Activated naive CD8-positive, alpha-beta T cell treated with anti-CD3 and anti-CD28 coated beads, Interleukin-2, amount 50 U/mL, for 24 hours (primary cell): ENCODE data around the gene ZNF587.
"Not testable (repeated sequence)": the region's sequence is repeated elsewhere in the genome, so short reads cannot be mapped to it uniquely, and the experiment has no call there.

Source experiments
- ATAC-seq: fragments of 150-1000 bp; cut with Tn5 transposase; one replicate; pipeline ENCODE4 v1.10.0; 2021
- DNase-seq: peaks from one replicate; pipeline ENCODE4 v3.0.0; 2021
- H3K27ac Mint-ChIP-seq: one replicate; pipeline ENCODE4 v1.8.0; 2021; ENCODE audit warnings: mild to moderate bottlenecking, mixed read lengths
- H3K27me3 Mint-ChIP-seq: one replicate; pipeline ENCODE4 v1.8.0; 2021; ENCODE audit warnings: mixed read lengths
- H3K36me3 Mint-ChIP-seq: one replicate; pipeline ENCODE4 v1.8.0; 2021; ENCODE audit warnings: low read depth, mixed read lengths
- H3K4me1 Mint-ChIP-seq: one replicate; pipeline ENCODE4 v1.8.0; 2021; ENCODE audit warnings: mixed read lengths
- H3K4me3 Mint-ChIP-seq: one replicate; pipeline ENCODE4 v1.8.0; 2021; ENCODE audit warnings: mild to moderate bottlenecking, moderate library complexity, mixed read lengths
- H3K9me3 Mint-ChIP-seq: one replicate; pipeline ENCODE4 v1.8.0; 2021; ENCODE audit warnings: mixed read lengths

Gene ZNF587

GRCh38 chr19:57849666-57850473 is at the start of gene ZNF587:
TSS of gene ZNF587 (plus strand) at chr19:57849859. CDS start at chr19:57850039, 180 bp downstream.
- H3K27me3 Mint-ChIP-seq, H3K9me3 Mint-ChIP-seq: not testable (repeated sequence)
- H3K36me3 Mint-ChIP-seq, result peaks cover 61% of the 10 kb centered on the region
- peak within 1 kb of the TSS; percentile 92 for H3K4me3 Mint-ChIP-seq
- DNase-seq, result peak; percentile 78
- peak; percentile 99 for ATAC-seq
- H3K4me1 Mint-ChIP-seq, result peaks cover 19% of the 10 kb centered on the region
- peak within 1 kb of the TSS; percentile 89 for H3K27ac Mint-ChIP-seq

GRCh38 chr19:57800696-57801095 is 49.0 kb upstream of the ZNF587 start:
- Mint-ChIP-seq H3K36me3 (peaks cover 42% of the 10 kb centered on the region), H3K4me1 (peaks cover 22% of the 10 kb centered on the region), H3K4me3 (no peak overlapping the region), H3K27ac (no peak overlapping the region), H3K27me3 (no peaks in the 10 kb centered on the region), H3K9me3 (no peaks in the 10 kb centered on the region)
- ATAC-seq (no peak), DNase-seq (no peak)

- no peak for ATAC-seq
- no peak for DNase-seq
- H3K9me3 Mint-ChIP-seq, result no peaks in the 10 kb centered on the region
Measured at GRCh38 chr19:57802269-57802668, 47.4 kb upstream of the ZNF587 start.

GRCh38 chr19:57803265-57803593 is 46.4 kb upstream of the ZNF587 start:
- peaks cover 43% of the 10 kb centered on the region for H3K36me3 Mint-ChIP-seq
- DNase-seq, result no peak
- H3K4me1 Mint-ChIP-seq, result peaks cover 25% of the 10 kb centered on the region
- no peaks in the 10 kb centered on the region for H3K27me3 Mint-ChIP-seq
- ATAC-seq, result no peak
- H3K4me3 Mint-ChIP-seq, result peak overlapping the region; percentile 73
- H3K9me3 Mint-ChIP-seq, result no peaks in the 10 kb centered on the region
- peak overlapping the region; percentile 70 for H3K27ac Mint-ChIP-seq

More at GRCh38 chr19:57802269-57802668, 47.4 kb upstream of the ZNF587 start:
- Mint-ChIP-seq H3K27ac (peak overlapping the region; percentile 9), H3K4me3 (no peak overlapping the region), H3K27me3 (no peaks in the 10 kb centered on the region), H3K36me3 (peaks cover 37% of the 10 kb centered on the region), H3K4me1 (peaks cover 25% of the 10 kb centered on the region)

GRCh38 chr19:57803594-57804325 is 45.9 kb upstream of the ZNF587 start:
- H3K4me1 Mint-ChIP-seq, result peaks cover 25% of the 10 kb centered on the region
- peak; percentile 54 for ATAC-seq
- H3K36me3 Mint-ChIP-seq, result peaks cover 45% of the 10 kb centered on the region
- peak overlapping the region; percentile 73 for H3K4me3 Mint-ChIP-seq
- peak overlapping the region; percentile 70 for H3K27ac Mint-ChIP-seq
- no peaks in the 10 kb centered on the region for H3K9me3 Mint-ChIP-seq
- H3K27me3 Mint-ChIP-seq, result no peaks in the 10 kb centered on the region
- no peak for DNase-seq

- Mint-ChIP-seq H3K4me3 (no peak overlapping the region), H3K4me1 (peaks cover 34% of the 10 kb centered on the region), H3K36me3 (peaks cover 52% of the 10 kb centered on the region), H3K27ac (no peak overlapping the region), H3K27me3 (no peaks in the 10 kb centered on the region), H3K9me3 (no peaks in the 10 kb centered on the region)
- ATAC-seq (no peak), DNase-seq (no peak)
Measured at GRCh38 chr19:57807541-57807940, 42.1 kb upstream of the ZNF587 start.

GRCh38 chr19:57810410-57811295 is 39.0 kb upstream of the ZNF587 start:
- not testable (repeated sequence) for H3K9me3 Mint-ChIP-seq, H3K27ac Mint-ChIP-seq, H3K4me3 Mint-ChIP-seq, H3K27me3 Mint-ChIP-seq, DNase-seq, ATAC-seq
- H3K36me3 Mint-ChIP-seq, result peaks cover 46% of the 10 kb centered on the region
- peaks cover 43% of the 10 kb centered on the region for H3K4me1 Mint-ChIP-seq

GRCh38 chr19:57812226-57812625 is 37.4 kb upstream of the ZNF587 start:
- H3K9me3 Mint-ChIP-seq, result no peaks in the 10 kb centered on the region
- peak overlapping the region; percentile 38 for H3K4me3 Mint-ChIP-seq
- DNase-seq, result no peak
- peak; percentile 25 for ATAC-seq
- H3K27ac Mint-ChIP-seq, result peak overlapping the region; percentile 75
- no peaks in the 10 kb centered on the region for H3K27me3 Mint-ChIP-seq
- peaks cover 43% of the 10 kb centered on the region for H3K4me1 Mint-ChIP-seq
- peaks cover 40% of the 10 kb centered on the region for H3K36me3 Mint-ChIP-seq

GRCh38 chr19:57812975-57813820 is 36.5 kb upstream of the ZNF587 start:
- H3K27me3 Mint-ChIP-seq, DNase-seq, H3K9me3 Mint-ChIP-seq: not testable (repeated sequence)
- H3K27ac Mint-ChIP-seq, result peak overlapping the region; percentile 57
- peaks cover 32% of the 10 kb centered on the region for H3K36me3 Mint-ChIP-seq
- H3K4me3 Mint-ChIP-seq, result peak overlapping the region; percentile 91
- peak; percentile 17 for ATAC-seq
- H3K4me1 Mint-ChIP-seq, result peaks cover 43% of the 10 kb centered on the region

- H3K27me3 Mint-ChIP-seq, result no peaks in the 10 kb centered on the region
- H3K36me3 Mint-ChIP-seq, result peaks cover 27% of the 10 kb centered on the region
- DNase-seq (no peak), ATAC-seq (no peak)
- no peaks in the 10 kb centered on the region for H3K9me3 Mint-ChIP-seq
- H3K4me1 Mint-ChIP-seq, result peaks cover 50% of the 10 kb centered on the region
- H3K4me3 Mint-ChIP-seq, result peak overlapping the region; percentile 91
- H3K27ac Mint-ChIP-seq, result peak overlapping the region; percentile 84
Measured at GRCh38 chr19:57813919-57814504, 35.6 kb upstream of the ZNF587 start.

- Mint-ChIP-seq H3K27me3 (no peaks in the 10 kb centered on the region), H3K27ac (peak within 1 kb of the TSS; percentile 84), H3K4me1 (peaks cover 52% of the 10 kb centered on the region), H3K9me3 (no peaks in the 10 kb centered on the region), H3K36me3 (peaks cover 23% of the 10 kb centered on the region), H3K4me3 (peak within 1 kb of the TSS; percentile 91)
- DNase-seq (peak; percentile 73), ATAC-seq (peak; percentile 82)
Measured at GRCh38 chr19:57814505-57815246, 35.0 kb upstream of the ZNF587 start, which contains the start of gene ZNF552. TSS of gene ZNF552 (minus strand) at chr19:57814913. CDS start at chr19:57814743, 170 bp downstream.

GRCh38 chr19:57815247-57816075 is 34.2 kb upstream of the ZNF587 start:
- H3K36me3 Mint-ChIP-seq, result peaks cover 26% of the 10 kb centered on the region
- H3K27me3 Mint-ChIP-seq, result no peaks in the 10 kb centered on the region
- H3K4me1 Mint-ChIP-seq, result peaks cover 54% of the 10 kb centered on the region
- H3K27ac Mint-ChIP-seq, result peak overlapping the region; percentile 84
- ATAC-seq (no peak), DNase-seq (no peak)
- peak overlapping the region; percentile 91 for H3K4me3 Mint-ChIP-seq
- H3K9me3 Mint-ChIP-seq, result no peaks in the 10 kb centered on the region
